Natural killer cell treated with Interleukin-12 subunit alpha and Interleukin-12 subunit beta and Interleukin-15 and Interleukin-18, amount 100 ng/mL, for 72 hours (primary cell): Measurements from ENCODE around the gene SLC4A1AP. TPM values are rescaled to one million over a fixed set of nuclear protein-coding genes. Genes with fewer than 3 reads are reported as not detected.

Experiments used
- ATAC-seq, 2 donors: fragments of 150-1000 bp; cut with Tn5 transposase in 1 of 2; sonication (Bioruptor Pico), chemical (Tn5 transposase) in 1 of 2; 2 replicates each; pipeline ENCODE4 v1.10.0; 2021
- DNase-seq: peaks from one replicate; pipeline ENCODE4 v3.0.0; 2022; ENCODE audit warnings: low spot score
- H3K27ac Mint-ChIP-seq, 2 donors: 1 replicate in 1 of 2; 2 replicates in 1 of 2; pipeline ENCODE4 v1.8.0; 2022; ENCODE audit warnings: mixed read lengths in 2 of 2, mild to moderate bottlenecking in 1 of 2, moderate library complexity in 1 of 2
- H3K27me3 Mint-ChIP-seq, 2 donors: 1 replicate in 1 of 2; 2 replicates in 1 of 2; pipeline ENCODE4 v1.8.0; 2022; ENCODE audit warnings: mixed read lengths in 2 of 2
- H3K36me3 Mint-ChIP-seq: one replicate; pipeline ENCODE4 v1.8.0; 2022; ENCODE audit warnings: mixed read lengths
- H3K4me1 Mint-ChIP-seq, 2 donors: 1 replicate in 1 of 2; 2 replicates in 1 of 2; pipeline ENCODE4 v1.8.0; 2022; ENCODE audit warnings: low read depth in 2 of 2, mixed read lengths in 2 of 2, mild to moderate bottlenecking in 1 of 2
- H3K4me3 Mint-ChIP-seq: one replicate; pipeline ENCODE4 v1.8.0; 2022; ENCODE audit warnings: mixed read lengths
- H3K9me3 Mint-ChIP-seq: 2 replicates; pipeline ENCODE4 v1.8.0; 2022; ENCODE audit warnings: mixed read lengths
- total RNA-seq, 2 donors: library from RNA; stranded (reverse); gene quantifications; one replicate each; pipeline ENCODE4 v1.2.3, GENCODE V29; 2022

SLC4A1AP gene
- total RNA-seq, 2 donors from 2014 or later, result 31.1 to 33.3 TPM

- no peak for DNase-seq
- Mint-ChIP-seq H3K27me3 (peaks cover 0 to 5% of the 10 kb centered on the region in 2 donors), H3K36me3 (no peaks in the 10 kb centered on the region), H3K9me3 (no peaks in the 10 kb centered on the region), H3K4me3 (peak overlapping the region; percentile 37), H3K4me1 (peaks cover 19 to 20% of the 10 kb centered on the region in 2 donors), H3K27ac (peak overlapping the region; percentile 17 to 69)
- ATAC-seq, result no peak
Observed at GRCh38 chr2:27711804-27712203, 48.1 kb downstream of the SLC4A1AP start.

- H3K4me1 Mint-ChIP-seq, result peaks cover 23 to 24% of the 10 kb centered on the region in 2 donors
- no peak for DNase-seq
- no peaks in the 10 kb centered on the region for H3K9me3 Mint-ChIP-seq
- peaks cover 0 to 9% of the 10 kb centered on the region in 2 donors for H3K27me3 Mint-ChIP-seq
- H3K4me3 Mint-ChIP-seq, result peak overlapping the region; percentile 37
- peak overlapping the region; percentile 17 to 69 for H3K27ac Mint-ChIP-seq
- H3K36me3 Mint-ChIP-seq, result no peaks in the 10 kb centered on the region
- ATAC-seq, result no peak
Observed at GRCh38 chr2:27712522-27712921, 48.8 kb downstream of the SLC4A1AP start.

- Mint-ChIP-seq H3K4me1 (peaks cover 23 to 24% of the 10 kb centered on the region in 2 donors), H3K4me3 (no peak overlapping the region), H3K27ac (no peak overlapping the region), H3K36me3 (no peaks in the 10 kb centered on the region), H3K27me3 (peaks cover 0 to 10% of the 10 kb centered on the region in 2 donors), H3K9me3 (no peaks in the 10 kb centered on the region)
- no peak for DNase-seq
- ATAC-seq, result no peak
Observed at GRCh38 chr2:27713201-27713600, 49.5 kb downstream of the SLC4A1AP start.

- DNase-seq (no peak), ATAC-seq (no peak)
- H3K27ac Mint-ChIP-seq, result no peak overlapping the region
- no peaks in the 10 kb centered on the region for H3K36me3 Mint-ChIP-seq
- peaks cover 0 to 11% of the 10 kb centered on the region in 2 donors for H3K27me3 Mint-ChIP-seq
- peaks cover 23 to 24% of the 10 kb centered on the region in 2 donors for H3K4me1 Mint-ChIP-seq
- peak overlapping the region; percentile 59 for H3K4me3 Mint-ChIP-seq
- H3K9me3 Mint-ChIP-seq, result no peaks in the 10 kb centered on the region
Observed at GRCh38 chr2:27714053-27714452, 50.4 kb downstream of the SLC4A1AP start.

GRCh38 chr2:27714851-27715291 is 51.2 kb downstream of the SLC4A1AP start:
- Mint-ChIP-seq H3K9me3 (no peaks in the 10 kb centered on the region), H3K4me1 (peaks cover 26 to 28% of the 10 kb centered on the region in 2 donors), H3K27me3 (peaks cover 0 to 11% of the 10 kb centered on the region in 2 donors), H3K27ac (peak overlapping the region; percentile 54 to 65), H3K36me3 (no peaks in the 10 kb centered on the region), H3K4me3 (peak overlapping the region; percentile 59)
- DNase-seq (no peak), ATAC-seq (no peak)

- H3K27ac Mint-ChIP-seq, result no peak overlapping the region
- peaks cover 33 to 35% of the 10 kb centered on the region in 2 donors for H3K4me1 Mint-ChIP-seq
- no peaks in the 10 kb centered on the region for H3K36me3 Mint-ChIP-seq
- peak overlapping the region; percentile 72 for H3K4me3 Mint-ChIP-seq
- no peaks in the 10 kb centered on the region for H3K9me3 Mint-ChIP-seq
- ATAC-seq, result peak; percentile 58 to 60
- DNase-seq, result no peak
- peaks cover 0 to 13% of the 10 kb centered on the region in 2 donors for H3K27me3 Mint-ChIP-seq
Observed at GRCh38 chr2:27715318-27716210, 51.9 kb downstream of the SLC4A1AP start.

GRCh38 chr2:27716301-27717069 is 52.8 kb downstream of the SLC4A1AP start:
- Mint-ChIP-seq H3K4me3 (peak overlapping the region; percentile 72), H3K27ac (peak overlapping the region in 1 of 2 donors; percentile 17)

GRCh38 chr2:27717070-27717795 is 53.5 kb downstream of the SLC4A1AP start:
- Mint-ChIP-seq H3K4me1 (peaks cover 39 to 40% of the 10 kb centered on the region in 2 donors), H3K27ac (peak overlapping the region in 1 of 2 donors; percentile 17), H3K4me3 (peak overlapping the region; percentile 72), H3K27me3 (peaks cover 0 to 15% of the 10 kb centered on the region in 2 donors), H3K36me3 (no peaks in the 10 kb centered on the region), H3K9me3 (no peaks in the 10 kb centered on the region)
- ATAC-seq (no peak), DNase-seq (no peak)

More at GRCh38 chr2:27716301-27717069, 52.8 kb downstream of the SLC4A1AP start:
- H3K36me3 Mint-ChIP-seq, result no peaks in the 10 kb centered on the region
- ATAC-seq (no peak), DNase-seq (no peak)
- no peaks in the 10 kb centered on the region for H3K9me3 Mint-ChIP-seq
- peaks cover 41 to 42% of the 10 kb centered on the region in 2 donors for H3K4me1 Mint-ChIP-seq
- peaks cover 0 to 15% of the 10 kb centered on the region in 2 donors for H3K27me3 Mint-ChIP-seq

GRCh38 chr2:27720004-27720551 is 56.4 kb downstream of the SLC4A1AP start:
- peak; percentile 89 to 94 for ATAC-seq
- peaks cover 33 to 35% of the 10 kb centered on the region in 2 donors for H3K4me1 Mint-ChIP-seq
- H3K4me3 Mint-ChIP-seq, result peak overlapping the region; percentile 30
- peak overlapping the region; percentile 25 to 44 for H3K27ac Mint-ChIP-seq
- H3K36me3 Mint-ChIP-seq, result no peaks in the 10 kb centered on the region
- DNase-seq, result peak; percentile 70
- no peaks in the 10 kb centered on the region for H3K9me3 Mint-ChIP-seq
- H3K27me3 Mint-ChIP-seq, result peaks cover 0 to 18% of the 10 kb centered on the region in 2 donors

GRCh38 chr2:27721335-27721734 is 57.6 kb downstream of the SLC4A1AP start:
- Mint-ChIP-seq H3K27ac (peak overlapping the region; percentile 25 to 44), H3K4me3 (peak overlapping the region; percentile 30), H3K4me1 (peaks cover 32 to 34% of the 10 kb centered on the region in 2 donors), H3K9me3 (no peaks in the 10 kb centered on the region), H3K36me3 (no peaks in the 10 kb centered on the region), H3K27me3 (peaks cover 0 to 19% of the 10 kb centered on the region in 2 donors)
- ATAC-seq, result peak; percentile 24 to 26
- no peak for DNase-seq

- ATAC-seq (peak; percentile 45 to 65), DNase-seq (no peak)
- Mint-ChIP-seq H3K9me3 (no peaks in the 10 kb centered on the region), H3K27ac (no peak overlapping the region), H3K4me1 (peaks cover 26 to 27% of the 10 kb centered on the region in 2 donors), H3K4me3 (no peak overlapping the region), H3K36me3 (no peaks in the 10 kb centered on the region), H3K27me3 (peaks cover 0 to 12% of the 10 kb centered on the region in 2 donors)
Observed at GRCh38 chr2:27721884-27722485, 58.3 kb downstream of the SLC4A1AP start.

- Mint-ChIP-seq H3K27me3 (peaks cover 0 to 8% of the 10 kb centered on the region in 2 donors), H3K27ac (peak overlapping the region in 1 of 2 donors; percentile 74), H3K9me3 (no peaks in the 10 kb centered on the region), H3K36me3 (no peaks in the 10 kb centered on the region), H3K4me1 (peaks cover 23 to 29% of the 10 kb centered on the region in 2 donors), H3K4me3 (no peak overlapping the region)
- DNase-seq (no peak), ATAC-seq (peak in 1 of 2 donors; percentile 34)
Observed at GRCh38 chr2:27723372-27724144, 59.9 kb downstream of the SLC4A1AP start.
